Nephron progenitor cell (in vitro differentiated cells): ENCODE measurements around the gene GUK1.

Experiments used
- DNase-seq: peaks from one replicate; pipeline ENCODE4 v3.0.0; 2021
- H3K27ac Mint-ChIP-seq: 2 replicates; pipeline ENCODE4 v1.8.0; 2021; ENCODE audit warnings: mild to moderate bottlenecking, moderate library complexity, mixed read lengths
- H3K27me3 Mint-ChIP-seq: 2 replicates; pipeline ENCODE4 v1.8.0; 2021; ENCODE audit warnings: mild to moderate bottlenecking, low read depth, mixed read lengths; ENCODE audit not compliant: poor library complexity
- H3K36me3 Mint-ChIP-seq: 2 replicates; pipeline ENCODE4 v1.8.0; 2021; ENCODE audit warnings: low read depth, mixed read lengths
- H3K4me1 Mint-ChIP-seq: 2 replicates; pipeline ENCODE4 v1.8.0; 2021; ENCODE audit warnings: mixed read lengths
- H3K4me3 Mint-ChIP-seq: 2 replicates; pipeline ENCODE4 v1.8.0; 2021; ENCODE audit warnings: mild to moderate bottlenecking, moderate library complexity, mixed read lengths
- H3K9me3 Mint-ChIP-seq: 2 replicates; pipeline ENCODE4 v1.8.0; 2021; ENCODE audit warnings: mild to moderate bottlenecking, moderate library complexity, mixed read lengths
- TF ChIP-seq, protein P1 (sequence below): fragments of 200-600 bp; sonication (generic); IDR thresholded peaks from 2 replicates; pipeline ENCODE4 v1.5.0; 2021; ENCODE audit warnings: antibody characterized with exemption

GUK1 gene

DNA sequence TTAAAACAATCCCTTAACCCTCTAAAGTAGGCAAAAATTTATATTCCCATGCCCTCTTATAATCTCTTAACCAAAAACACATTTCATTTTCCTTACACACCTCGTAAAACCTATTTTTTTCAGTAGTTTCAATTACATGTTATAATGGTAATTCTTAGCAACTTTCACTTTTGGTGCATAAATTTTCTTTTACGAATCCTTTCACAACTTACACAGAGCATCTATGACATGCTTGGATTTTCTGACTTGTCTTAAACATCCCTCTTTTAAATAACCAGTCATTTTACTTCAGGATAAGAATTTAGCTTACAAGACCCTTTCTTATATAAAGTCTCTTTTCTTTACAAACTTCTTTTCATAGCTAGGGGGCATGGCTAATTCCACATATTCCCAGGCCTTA, 22.0 kb upstream of the GUK1 start:
- no peak for DNase-seq
- H3K4me3 Mint-ChIP-seq = no peak overlapping the region
- peaks cover 48% of the 10 kb centered on the region for H3K27me3 Mint-ChIP-seq
- H3K36me3 Mint-ChIP-seq = peaks cover 9% of the 10 kb centered on the region
- TF ChIP-seq, protein P1, sequence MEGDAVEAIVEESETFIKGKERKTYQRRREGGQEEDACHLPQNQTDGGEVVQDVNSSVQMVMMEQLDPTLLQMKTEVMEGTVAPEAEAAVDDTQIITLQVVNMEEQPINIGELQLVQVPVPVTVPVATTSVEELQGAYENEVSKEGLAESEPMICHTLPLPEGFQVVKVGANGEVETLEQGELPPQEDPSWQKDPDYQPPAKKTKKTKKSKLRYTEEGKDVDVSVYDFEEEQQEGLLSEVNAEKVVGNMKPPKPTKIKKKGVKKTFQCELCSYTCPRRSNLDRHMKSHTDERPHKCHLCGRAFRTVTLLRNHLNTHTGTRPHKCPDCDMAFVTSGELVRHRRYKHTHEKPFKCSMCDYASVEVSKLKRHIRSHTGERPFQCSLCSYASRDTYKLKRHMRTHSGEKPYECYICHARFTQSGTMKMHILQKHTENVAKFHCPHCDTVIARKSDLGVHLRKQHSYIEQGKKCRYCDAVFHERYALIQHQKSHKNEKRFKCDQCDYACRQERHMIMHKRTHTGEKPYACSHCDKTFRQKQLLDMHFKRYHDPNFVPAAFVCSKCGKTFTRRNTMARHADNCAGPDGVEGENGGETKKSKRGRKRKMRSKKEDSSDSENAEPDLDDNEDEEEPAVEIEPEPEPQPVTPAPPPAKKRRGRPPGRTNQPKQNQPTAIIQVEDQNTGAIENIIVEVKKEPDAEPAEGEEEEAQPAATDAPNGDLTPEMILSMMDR = no peak
- H3K27ac Mint-ChIP-seq = no peak overlapping the region
- H3K4me1 Mint-ChIP-seq = no peaks in the 10 kb centered on the region
- H3K9me3 Mint-ChIP-seq = peaks cover 61% of the 10 kb centered on the region

DNA sequence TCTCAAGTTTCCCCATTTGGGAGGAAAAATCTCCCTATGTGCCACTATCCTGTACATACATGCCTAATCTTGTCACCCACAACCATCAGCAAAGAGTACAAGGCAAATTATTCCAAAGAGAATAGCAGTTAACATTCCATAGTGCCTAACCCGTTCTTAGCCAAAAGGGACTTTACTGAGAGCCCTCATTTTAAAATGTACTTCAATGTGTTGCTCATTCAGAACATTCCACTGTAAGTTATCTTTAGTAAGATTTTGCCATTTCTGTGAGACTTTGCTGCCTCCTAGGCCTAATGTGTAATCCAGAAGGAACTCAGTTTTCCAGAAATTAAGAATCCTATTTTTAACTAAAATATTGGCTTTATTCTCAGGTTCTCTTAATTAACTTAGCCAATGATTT, 19.7 kb upstream of the GUK1 start:
- Mint-ChIP-seq H3K27ac (no peak overlapping the region), H3K4me3 (no peak overlapping the region), H3K9me3 (peaks cover 55% of the 10 kb centered on the region), H3K36me3 (peaks cover 9% of the 10 kb centered on the region), H3K27me3 (peaks cover 60% of the 10 kb centered on the region), H3K4me1 (no peaks in the 10 kb centered on the region)
- no peak for DNase-seq
- TF ChIP-seq, protein P1 = no peak

DNA sequence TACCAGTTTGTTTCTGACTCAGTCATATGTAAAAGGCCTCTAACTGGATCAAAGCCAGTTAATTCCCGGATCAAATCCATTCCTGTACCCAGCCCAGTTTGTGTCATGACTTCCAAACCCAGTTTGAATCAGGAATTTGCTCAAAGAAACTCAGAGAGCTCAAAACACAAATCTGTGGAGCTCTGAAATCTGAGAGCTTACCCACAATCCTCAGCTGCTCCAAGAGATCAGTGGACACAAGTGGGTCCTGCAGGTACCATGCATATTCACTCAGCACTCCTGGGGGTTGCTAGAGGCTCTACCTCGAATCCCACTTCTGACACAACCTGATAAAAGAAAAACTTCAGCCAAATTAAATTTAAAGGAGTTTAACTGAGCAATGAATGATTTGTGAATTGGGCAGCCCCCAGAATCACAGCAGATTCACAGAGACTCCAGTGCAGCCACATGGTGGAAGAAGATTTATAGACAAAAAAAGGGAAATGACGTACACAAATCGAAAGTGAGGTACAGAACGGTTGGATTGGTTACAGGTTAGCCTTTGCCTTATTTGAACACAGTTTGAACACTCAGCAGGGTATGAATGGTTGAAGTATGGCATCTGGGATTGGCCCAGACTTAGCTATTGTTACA, 19.1 kb upstream of the GUK1 start:
- no peaks in the 10 kb centered on the region for H3K4me1 Mint-ChIP-seq
- DNase-seq = no peak
- peaks cover 65% of the 10 kb centered on the region for H3K27me3 Mint-ChIP-seq
- H3K9me3 Mint-ChIP-seq = peaks cover 49% of the 10 kb centered on the region
- no peak overlapping the region for H3K27ac Mint-ChIP-seq
- H3K36me3 Mint-ChIP-seq = peaks cover 9% of the 10 kb centered on the region
- TF ChIP-seq, protein P1 = no peak
- no peak overlapping the region for H3K4me3 Mint-ChIP-seq

DNA sequence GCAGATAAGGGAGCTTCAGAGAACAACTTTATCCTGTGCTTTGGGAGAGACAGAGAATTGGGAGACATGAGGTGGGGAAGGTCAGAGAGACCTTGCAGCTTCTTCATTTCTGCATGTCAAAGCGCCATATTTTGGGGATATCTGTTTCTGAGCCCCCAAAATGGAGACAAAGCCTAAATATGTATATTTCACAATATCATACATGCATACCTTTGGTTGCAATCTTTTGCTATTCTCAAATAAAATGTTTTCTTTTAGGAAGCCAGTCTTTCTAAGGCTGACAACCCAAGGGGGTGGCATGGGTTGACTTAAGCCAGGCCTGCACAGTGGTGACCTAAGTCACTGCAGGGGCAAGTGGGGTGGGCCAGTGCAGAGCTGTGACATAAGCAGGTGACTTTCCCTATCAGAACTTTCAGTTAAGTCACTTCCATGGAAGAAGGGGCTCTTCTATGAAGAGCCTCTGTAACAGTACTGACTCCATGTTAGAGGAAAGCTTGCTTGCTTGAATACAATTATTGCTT, 17.1 kb upstream of the GUK1 start:
- Mint-ChIP-seq H3K4me1 (no peaks in the 10 kb centered on the region), H3K4me3 (no peak overlapping the region), H3K27me3 (peaks cover 77% of the 10 kb centered on the region), H3K36me3 (peaks cover 2% of the 10 kb centered on the region), H3K9me3 (peaks cover 32% of the 10 kb centered on the region), H3K27ac (no peak overlapping the region)
- no peak for DNase-seq
- TF ChIP-seq, protein P1 = no peak

DNA sequence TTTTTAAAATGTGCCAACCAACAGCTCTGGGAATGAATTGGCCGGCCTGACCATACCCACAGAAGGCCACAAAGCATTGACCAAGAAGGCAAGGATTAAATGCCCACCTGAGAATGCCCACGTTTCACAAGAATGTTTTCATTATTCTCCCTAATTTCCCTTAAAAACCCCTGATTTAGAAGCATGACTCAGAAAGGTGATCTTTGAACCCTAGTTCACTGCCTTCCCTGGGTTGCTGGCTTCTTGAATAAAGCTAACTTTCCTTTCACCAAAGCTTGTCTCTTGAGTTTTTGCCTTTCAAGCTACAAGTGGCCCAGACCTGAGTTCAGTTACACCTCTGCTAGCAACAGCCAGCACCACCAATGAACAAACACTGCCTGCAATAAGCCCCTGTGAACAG, 16.6 kb upstream of the GUK1 start:
- peaks cover 28% of the 10 kb centered on the region for H3K9me3 Mint-ChIP-seq

More for the DNA sequence above, 16.6 kb upstream of the GUK1 start:
- Mint-ChIP-seq H3K4me1 (no peaks in the 10 kb centered on the region), H3K27ac (no peak overlapping the region), H3K36me3 (no peaks in the 10 kb centered on the region), H3K4me3 (no peak overlapping the region), H3K27me3 (peaks cover 80% of the 10 kb centered on the region)
- DNase-seq = no peak
- TF ChIP-seq, protein P1 = no peak
